Neural progenitor cell (in vitro differentiated cells): ENCODE data around the gene PRRT1B. TPM values are rescaled to one million over a fixed set of nuclear protein-coding genes. Genes with fewer than 3 reads are reported as not detected.

Source experiments
- DNase-seq: peaks from one replicate; pipeline ENCODE4 v3.0.0-alpha.2; 2016; ENCODE audit warnings: low spot score
- H2AFZ ChIP-seq: fragments of 200-600 bp; sonication (generic); replicated peaks from 2 replicates; pipeline ENCODE4 v1.6.1; 2016; ENCODE audit warnings: antibody characterized with exemption
- H3F3A ChIP-seq: fragments of 200-600 bp; sonication (generic); 2 replicates; pipeline ENCODE4 v1.6.1; 2016; ENCODE audit warnings: antibody characterized with exemption, low read depth
- H3K27ac ChIP-seq: fragments of 200-600 bp; sonication (generic); 2 replicates; pipeline ENCODE4 v1.5.1; 2016; ENCODE audit warnings: mild to moderate bottlenecking
- H3K27me3 ChIP-seq: fragments of 200-600 bp; sonication (generic); 2 replicates; pipeline ENCODE4 v1.6.1; 2016; ENCODE audit warnings: mild to moderate bottlenecking, moderate library complexity
- H3K36me3 ChIP-seq: fragments of 200-600 bp; sonication (generic); 2 replicates; pipeline ENCODE4 v1.5.1; 2016
- H3K4me1 ChIP-seq: fragments of 200-600 bp; sonication (generic); 2 replicates; pipeline ENCODE4 v1.6.1; 2016; ENCODE audit warnings: mixed run types
- H3K4me2 ChIP-seq: fragments of 200-600 bp; sonication (generic); 2 replicates; pipeline ENCODE4 v1.6.1; 2016
- H3K4me3 ChIP-seq: fragments of 200-600 bp; sonication (generic); 2 replicates; pipeline ENCODE4 v1.5.1; 2016
- H3K79me2 ChIP-seq: fragments of 200-600 bp; sonication (generic); 2 replicates; pipeline ENCODE4 v1.6.1; 2016; ENCODE audit warnings: low read depth
- H3K9ac ChIP-seq: fragments of 200-600 bp; sonication (generic); 2 replicates; pipeline ENCODE4 v1.6.1; 2016
- H3K9me3 ChIP-seq: fragments of 200-600 bp; sonication (generic); 2 replicates; pipeline ENCODE4 v1.5.1; 2016; ENCODE audit warnings: low read depth
- H4K20me1 ChIP-seq: fragments of 200-600 bp; sonication (generic); 2 replicates; pipeline ENCODE4 v1.6.1; 2016; ENCODE audit warnings: low read depth
- H3K27ac Mint-ChIP-seq: 3 replicates; pipeline ENCODE4 v1.8.0; 2021; ENCODE audit warnings: mixed read lengths
- H3K27me3 Mint-ChIP-seq: 2 replicates; pipeline ENCODE4 v1.8.0; 2022; ENCODE audit warnings: low read depth, mild to moderate bottlenecking, inconsistent platforms, moderate library complexity, mixed read lengths; ENCODE audit not compliant: insufficient read depth
- H3K36me3 Mint-ChIP-seq: 3 replicates; pipeline ENCODE4 v1.8.0; 2021; ENCODE audit warnings: mixed read lengths
- H3K4me1 Mint-ChIP-seq: 3 replicates; pipeline ENCODE4 v1.8.0; 2021; ENCODE audit warnings: mixed read lengths
- H3K4me3 Mint-ChIP-seq: 3 replicates; pipeline ENCODE4 v1.8.0; 2021; ENCODE audit warnings: mild to moderate bottlenecking, moderate library complexity, mixed read lengths
- H3K9me3 Mint-ChIP-seq: 3 replicates; pipeline ENCODE4 v1.8.0; 2020; ENCODE audit warnings: mixed read lengths
- EZH2 ChIP-seq: fragments of 200-600 bp; sonication (generic); IDR thresholded peaks from 2 replicates; pipeline ENCODE4 v1.6.1; 2017; ENCODE audit warnings: antibody characterized with exemption, mild to moderate bottlenecking, moderate library complexity
- EZH2phosphoT487 ChIP-seq: fragments of 200-600 bp; sonication (generic); IDR thresholded peaks from 2 replicates; pipeline ENCODE4 v1.6.1; 2017; ENCODE audit warnings: antibody characterized with exemption
- total RNA-seq: library from RNA; depleted of rRNA; stranded (reverse); fragments of >200 nt; gene quantifications from 2 replicates; pipeline ENCODE4 v1.2.3, GENCODE V29; 2015; ENCODE audit warnings: low replicate concordance
- TF ChIP-seq, protein P1 (sequence below): fragments of 200-600 bp; sonication (generic); IDR thresholded peaks from 2 replicates; pipeline ENCODE4 v1.5.1; 2017; ENCODE audit warnings: antibody characterized with exemption, mild to moderate bottlenecking

Gene PRRT1B
- total RNA-seq, 1 donor from 2014 or later: not detected

GRCh38 chr9:131607591-131607990 is 62.3 kb downstream of the PRRT1B start:
- H3K27ac Mint-ChIP-seq: peak overlapping the region; percentile 93
- no peaks in the 10 kb centered on the region for H3K9me3 Mint-ChIP-seq
- no peaks in the 10 kb centered on the region for H3K9me3 ChIP-seq
- no peak overlapping the region for H3K4me2 ChIP-seq
- peaks cover 28% of the 10 kb centered on the region for H3K4me1 Mint-ChIP-seq
- no peaks in the 10 kb centered on the region for H3K27me3 ChIP-seq
- H3K4me3 Mint-ChIP-seq: no peak overlapping the region
- DNase-seq: no peak
- H3K36me3 ChIP-seq: no peaks in the 10 kb centered on the region
- H3K79me2 ChIP-seq: no peaks in the 10 kb centered on the region
- peaks cover 27% of the 10 kb centered on the region for H3K4me1 ChIP-seq
- no peaks in the 10 kb centered on the region for H4K20me1 ChIP-seq
- TF ChIP-seq, protein P1, sequence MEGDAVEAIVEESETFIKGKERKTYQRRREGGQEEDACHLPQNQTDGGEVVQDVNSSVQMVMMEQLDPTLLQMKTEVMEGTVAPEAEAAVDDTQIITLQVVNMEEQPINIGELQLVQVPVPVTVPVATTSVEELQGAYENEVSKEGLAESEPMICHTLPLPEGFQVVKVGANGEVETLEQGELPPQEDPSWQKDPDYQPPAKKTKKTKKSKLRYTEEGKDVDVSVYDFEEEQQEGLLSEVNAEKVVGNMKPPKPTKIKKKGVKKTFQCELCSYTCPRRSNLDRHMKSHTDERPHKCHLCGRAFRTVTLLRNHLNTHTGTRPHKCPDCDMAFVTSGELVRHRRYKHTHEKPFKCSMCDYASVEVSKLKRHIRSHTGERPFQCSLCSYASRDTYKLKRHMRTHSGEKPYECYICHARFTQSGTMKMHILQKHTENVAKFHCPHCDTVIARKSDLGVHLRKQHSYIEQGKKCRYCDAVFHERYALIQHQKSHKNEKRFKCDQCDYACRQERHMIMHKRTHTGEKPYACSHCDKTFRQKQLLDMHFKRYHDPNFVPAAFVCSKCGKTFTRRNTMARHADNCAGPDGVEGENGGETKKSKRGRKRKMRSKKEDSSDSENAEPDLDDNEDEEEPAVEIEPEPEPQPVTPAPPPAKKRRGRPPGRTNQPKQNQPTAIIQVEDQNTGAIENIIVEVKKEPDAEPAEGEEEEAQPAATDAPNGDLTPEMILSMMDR: no peak
- no peak for TF ChIP-seq EZH2phosphoT487
- H3K9ac ChIP-seq: no peak overlapping the region
- peaks cover 15% of the 10 kb centered on the region for H3F3A ChIP-seq
- H3K4me3 ChIP-seq: no peak overlapping the region
- no peak overlapping the region for H3K27ac ChIP-seq
- no peak overlapping the region for H2AFZ ChIP-seq
- H3K36me3 Mint-ChIP-seq: peaks cover 7% of the 10 kb centered on the region
- peaks cover 10% of the 10 kb centered on the region for H3K27me3 Mint-ChIP-seq

GRCh38 chr9:131608493-131609037 is 63.2 kb downstream of the PRRT1B start:
- Histone ChIP-seq H3K79me2 (no peaks in the 10 kb centered on the region), H3K27me3 (no peaks in the 10 kb centered on the region), H3F3A (peaks cover 15% of the 10 kb centered on the region), H3K4me3 (no peak overlapping the region), H3K9ac (no peak overlapping the region), H4K20me1 (no peaks in the 10 kb centered on the region), H2AFZ (no peak overlapping the region), H3K9me3 (no peaks in the 10 kb centered on the region), H3K4me2 (peak overlapping the region; percentile 60), H3K27ac (peak overlapping the region; percentile 70), H3K4me1 (peaks cover 27% of the 10 kb centered on the region), H3K36me3 (no peaks in the 10 kb centered on the region)
- Mint-ChIP-seq H3K27me3 (peaks cover 8% of the 10 kb centered on the region), H3K4me1 (peaks cover 28% of the 10 kb centered on the region), H3K9me3 (no peaks in the 10 kb centered on the region), H3K27ac (peak overlapping the region; percentile 93), H3K4me3 (peak overlapping the region; percentile 52), H3K36me3 (peaks cover 2% of the 10 kb centered on the region)
- DNase-seq: peak; percentile 83
- TF ChIP-seq EZH2phosphoT487 (no peak), EZH2 (no peak)
- TF ChIP-seq, protein P1: no peak

Other genes starting within 250 kb of the PRRT1B start
- 139 and 148 TPM in 2 replicates for gene PRRC2B, start 151.4 kb upstream of the PRRT1B start, total RNA-seq
- 31.1 and 48.0 TPM in 2 replicates for gene POMT1, start 42.6 kb upstream of the PRRT1B start, total RNA-seq
- gene UCK1, start 14.3 kb upstream of the PRRT1B start, total RNA-seq: 30.7 and 41.1 TPM in 2 replicates
- 33.3 and 34.6 TPM in 2 replicates for gene RAPGEF1, start 194.6 kb downstream of the PRRT1B start, total RNA-seq